D341Med (cell line): ENCODE results near the gene HNMT.
"Not testable (repeated sequence)": the region's sequence is repeated elsewhere in the genome, so short reads cannot be mapped to it uniquely, and the experiment has no call there.

Experiments used
- DNase-seq: peaks from one replicate; pipeline ENCODE4 v3.0.0; 2012; ENCODE audit warnings: low spot score

Gene HNMT

GRCh38 chr2:137946227-137946626 lies 18.0 kb upstream of the HNMT start:
- DNase-seq: no peak

GRCh38 chr2:137947032-137947727 lies 17.1 kb upstream of the HNMT start:
- DNase-seq: no peak

DNA sequence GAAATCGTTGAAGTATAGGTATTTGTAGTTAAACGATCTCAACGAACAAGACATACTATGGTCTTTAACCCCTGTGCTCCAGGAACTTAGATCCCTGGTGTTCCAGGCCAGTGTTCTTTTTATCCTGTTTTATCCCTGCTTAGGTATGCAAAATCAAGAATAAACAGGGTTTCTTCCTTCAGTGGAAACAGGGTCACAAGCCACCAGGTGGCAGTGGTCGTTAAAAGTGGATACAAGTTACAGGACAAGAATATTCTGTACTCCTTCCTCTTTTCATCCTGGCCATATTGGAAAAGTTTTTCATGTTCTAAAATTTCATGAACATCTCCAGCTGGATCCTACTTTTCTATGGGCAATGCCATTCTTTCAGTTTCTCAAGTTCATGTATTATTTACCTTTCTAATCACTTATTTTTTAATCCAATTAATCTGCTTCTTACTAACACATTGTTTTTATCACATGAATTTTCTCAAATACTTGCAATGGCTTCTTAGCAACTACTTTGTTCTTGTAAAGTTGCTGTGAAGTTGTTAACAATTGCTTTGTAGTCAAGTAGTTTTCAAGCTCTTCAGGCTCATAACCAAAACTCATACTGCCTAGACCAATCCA lies 16.4 kb upstream of the HNMT start:
- DNase-seq: peak; percentile 57

- no peak for DNase-seq
Measured at GRCh38 chr2:137948894-137949293, 15.4 kb upstream of the HNMT start.

DNA sequence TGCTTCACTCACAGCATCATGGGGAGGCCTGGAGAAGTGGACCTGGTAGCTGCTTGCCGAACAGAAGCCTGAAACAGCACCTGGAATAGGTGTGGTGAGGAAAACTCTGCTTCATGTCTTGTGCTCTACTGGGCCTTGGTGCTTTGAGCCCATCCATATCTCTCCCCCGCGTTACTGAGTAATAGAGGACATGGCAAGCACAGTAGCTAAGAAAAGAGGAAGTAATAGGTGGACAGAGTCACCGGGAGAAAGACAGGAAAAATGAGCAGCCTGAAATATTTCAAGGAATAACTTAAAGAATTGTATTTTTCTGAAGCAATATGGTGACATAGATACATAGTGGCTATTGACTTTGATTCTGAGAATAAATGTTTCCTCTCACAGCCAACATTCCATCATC lies 14.0 kb upstream of the HNMT start:
- DNase-seq: no peak

- DNase-seq: no peak
Measured at GRCh38 chr2:137951586-137951985, 12.7 kb upstream of the HNMT start.

- DNase-seq: no peak
Measured at GRCh38 chr2:137952586-137953129, 11.6 kb upstream of the HNMT start.

GRCh38 chr2:137955536-137955935 lies 8.7 kb upstream of the HNMT start:
- no peak for DNase-seq

GRCh38 chr2:137957033-137957432 lies 7.2 kb upstream of the HNMT start:
- no peak for DNase-seq

- DNase-seq: no peak
Measured at GRCh38 chr2:137959166-137959565, 5.1 kb upstream of the HNMT start.

- no peak for DNase-seq
Measured at GRCh38 chr2:137960223-137960622, 4.0 kb upstream of the HNMT start.

DNA sequence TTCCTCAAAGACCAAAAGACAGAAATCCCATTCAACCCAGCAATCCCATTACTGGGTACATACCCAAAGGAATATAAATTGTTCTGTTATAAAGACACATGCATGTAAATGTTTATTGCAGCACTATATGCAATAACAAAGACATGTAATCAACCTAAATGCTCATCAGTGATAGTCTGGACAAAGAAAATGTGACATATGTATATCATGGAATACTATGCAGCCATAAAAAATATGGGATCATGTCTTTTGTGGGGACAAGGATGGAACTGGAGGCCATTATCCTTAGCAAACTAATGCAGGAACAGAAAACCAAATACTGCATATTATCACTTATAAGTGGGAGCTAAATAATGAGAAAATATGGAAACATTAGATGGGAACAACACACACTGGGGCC lies 2.7 kb upstream of the HNMT start:
- no peak for DNase-seq

DNA sequence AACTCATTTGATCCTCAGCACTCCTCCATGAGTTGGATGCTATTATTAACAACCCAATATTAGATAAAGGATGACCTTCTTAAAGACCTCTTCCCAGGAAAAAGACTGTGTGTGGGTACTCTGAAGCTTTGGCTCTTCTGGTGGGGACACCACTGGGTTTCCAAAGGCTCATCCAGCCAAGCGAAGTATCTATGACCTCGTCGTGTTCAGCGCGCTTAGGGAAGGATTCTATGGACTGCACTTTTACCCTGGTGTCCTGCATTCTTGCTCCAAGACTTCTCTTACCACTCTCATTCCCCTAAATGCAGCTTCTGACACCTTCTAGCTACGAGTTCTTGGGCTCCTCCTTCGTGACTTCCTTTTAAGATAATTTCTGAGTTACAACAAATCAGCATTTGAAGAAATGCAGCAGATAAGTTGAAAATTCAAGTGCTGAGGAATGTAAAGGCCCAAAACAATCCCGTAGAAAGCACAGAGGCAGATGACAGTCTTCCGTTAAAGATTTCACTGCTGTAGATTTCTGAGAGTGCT lies 673 bp upstream of the HNMT start:
- DNase-seq: no peak

DNA sequence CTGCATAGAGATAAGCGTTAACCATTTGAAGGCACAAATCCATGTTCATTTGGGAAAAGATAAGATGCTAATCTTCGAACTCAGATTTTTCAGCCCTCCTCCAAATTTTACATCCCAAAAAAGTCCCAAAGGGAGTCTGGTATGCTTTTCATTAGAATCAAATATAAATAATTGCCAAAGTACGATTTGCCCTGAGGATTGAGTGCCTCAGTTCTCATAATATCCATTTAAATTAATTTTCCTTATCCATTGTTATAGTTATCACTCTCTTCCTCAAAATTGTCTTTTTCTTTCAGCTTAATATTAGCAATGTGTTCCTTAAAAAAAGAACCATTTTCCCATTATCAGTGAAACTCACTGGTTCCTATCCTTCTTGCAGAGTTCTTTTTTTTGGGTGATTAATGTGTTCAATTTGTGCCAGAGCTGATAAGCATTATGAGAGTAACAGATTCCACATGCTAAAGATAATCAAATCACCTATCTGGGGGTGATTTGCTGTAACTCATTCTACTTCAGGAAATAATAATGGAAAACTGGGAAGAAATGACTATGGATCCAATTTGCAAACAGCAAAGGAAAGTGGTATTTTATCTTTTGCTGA lies 686 bp downstream of the HNMT start:
- no peak for DNase-seq

GRCh38 chr2:137966043-137966442 lies 1.8 kb downstream of the HNMT start:
- DNase-seq: no peak

DNA sequence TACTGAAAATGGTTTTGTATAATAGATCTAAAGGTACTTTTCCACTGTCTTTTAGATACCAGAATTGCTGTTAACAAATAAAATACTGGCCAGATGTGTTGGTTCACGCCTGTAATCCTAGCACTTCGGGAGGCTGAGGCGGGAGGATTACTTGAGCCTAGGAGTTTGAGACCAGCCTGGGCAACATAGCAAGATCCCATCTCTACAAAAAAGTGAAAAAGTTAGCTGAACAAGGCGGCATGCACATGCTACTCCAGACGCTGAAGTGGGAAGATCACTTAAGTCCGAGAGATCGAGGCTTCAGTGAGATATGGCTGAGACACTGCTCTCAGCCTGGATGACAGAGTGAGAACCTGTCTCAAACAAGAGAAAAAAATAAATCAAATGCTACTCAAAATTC lies 2.8 kb downstream of the HNMT start:
- no peak for DNase-seq

DNA sequence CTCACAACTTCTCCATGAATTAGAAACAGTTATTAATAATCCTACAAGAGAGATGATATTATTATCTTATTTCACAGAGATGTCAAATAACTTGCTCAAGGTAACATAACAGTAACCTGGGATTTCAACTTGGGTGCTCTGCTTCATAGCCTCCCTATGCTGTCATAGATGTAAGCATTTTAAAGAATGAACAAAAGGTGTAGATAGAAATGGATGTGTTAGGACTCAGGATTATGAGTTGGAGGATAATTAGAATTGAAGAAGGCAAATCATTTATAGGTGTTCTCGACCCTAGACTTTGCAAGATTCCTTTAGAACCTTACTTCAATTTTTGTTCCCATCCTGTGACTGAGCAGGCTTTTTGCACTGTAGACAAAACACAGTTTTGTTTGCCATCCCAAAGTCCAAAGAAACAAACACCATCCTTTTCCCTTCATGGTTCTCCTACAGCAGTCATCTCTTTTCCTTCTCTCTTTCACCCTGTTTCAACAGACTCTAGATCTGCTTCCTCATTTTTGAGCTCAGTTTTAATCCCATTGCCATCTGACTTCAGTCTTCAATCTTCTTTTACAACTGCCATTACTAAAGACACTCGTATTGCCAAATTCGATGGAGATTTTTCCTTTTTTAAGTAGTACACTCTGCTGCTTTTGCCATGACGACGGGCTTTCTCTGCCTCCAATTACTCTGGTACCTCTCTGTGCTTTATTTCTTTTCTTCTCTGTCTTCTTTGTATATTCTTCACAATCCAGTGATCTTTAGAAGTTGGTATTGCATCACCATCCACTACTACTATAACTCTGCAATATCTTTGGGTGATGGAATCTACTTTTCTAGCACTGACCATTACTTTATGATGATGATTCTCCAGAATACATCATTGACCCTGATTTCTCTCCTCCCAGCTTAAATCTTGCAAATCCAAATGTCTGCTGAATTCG lies 4.5 kb downstream of the HNMT start:
- no peak for DNase-seq

DNA sequence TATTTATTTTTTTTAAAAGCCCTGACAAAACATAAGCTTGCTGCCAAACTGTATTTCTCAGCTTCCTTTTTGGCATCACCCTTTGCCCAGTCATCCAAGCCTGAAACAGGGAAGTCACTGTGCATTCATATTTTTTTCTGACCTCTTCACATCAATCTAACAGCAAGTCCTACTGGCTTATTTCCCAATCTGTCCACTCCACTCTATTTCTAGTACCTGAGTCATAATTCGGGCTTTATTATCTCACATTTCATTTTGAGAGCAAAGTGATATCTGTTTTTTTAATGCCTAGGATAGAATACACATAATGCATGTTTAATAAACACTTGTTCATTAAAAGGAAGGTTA lies 5.1 kb downstream of the HNMT start:
- no peak for DNase-seq

DNA sequence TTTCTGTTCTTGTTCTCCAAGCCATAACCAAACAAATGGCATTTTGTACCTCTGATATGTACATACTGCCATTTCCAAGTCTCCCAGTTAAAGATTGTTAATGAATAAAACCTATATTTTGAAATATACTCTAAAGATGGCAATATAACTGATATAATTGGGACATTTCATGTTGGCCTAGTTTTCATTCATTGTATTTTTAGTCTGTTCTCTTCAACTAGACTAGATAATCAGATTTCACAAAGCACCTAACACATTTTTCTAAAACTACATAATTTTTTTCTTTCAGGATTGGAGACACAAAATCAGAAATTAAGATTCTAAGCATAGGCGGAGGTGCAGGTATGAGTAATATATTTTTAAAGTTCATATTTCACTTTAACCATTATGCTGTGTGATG lies 5.6 kb downstream of the HNMT start:
- DNase-seq: no peak

DNA sequence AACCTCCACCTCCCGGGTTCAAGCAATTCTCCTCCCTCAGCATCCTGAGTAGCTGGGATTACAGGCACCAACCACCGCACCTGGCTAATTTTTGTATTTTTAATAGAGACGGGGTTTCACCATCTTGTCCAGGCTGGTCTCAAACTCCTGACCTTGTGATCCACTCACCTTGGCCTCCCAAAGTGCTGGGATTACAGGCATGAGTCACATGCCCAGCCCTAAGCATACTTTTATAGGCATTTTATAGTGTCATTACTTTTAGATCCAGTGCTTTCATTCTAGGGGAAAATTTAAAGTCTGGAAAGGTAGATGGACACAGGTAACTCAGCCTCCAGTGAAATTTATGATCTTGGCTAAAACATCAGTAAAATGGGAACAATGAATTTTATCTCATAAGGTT lies 7.0 kb downstream of the HNMT start:
- not testable (repeated sequence) for DNase-seq

DNA sequence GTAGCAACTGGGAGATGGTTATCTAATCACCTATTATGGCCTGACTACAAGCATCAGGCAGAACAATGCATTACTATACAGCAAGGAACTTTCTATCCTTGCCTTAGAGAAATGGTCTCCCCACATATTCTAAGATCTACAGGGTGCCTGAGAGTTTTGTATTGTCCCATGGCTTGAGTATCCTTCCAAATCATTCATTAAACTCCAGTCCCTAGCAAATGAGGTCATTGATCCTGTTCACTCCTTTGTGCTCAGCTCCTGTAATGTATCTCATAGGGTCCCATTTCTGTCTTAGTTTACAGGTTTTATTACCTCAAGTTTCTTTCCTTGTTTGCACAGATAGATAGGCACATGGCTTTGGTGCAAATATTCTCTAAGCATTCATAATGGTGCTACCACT lies 9.0 kb downstream of the HNMT start:
- no peak for DNase-seq
